WI38 (cell line): ENCODE measurements around the gene HBS1L.

ENCODE experiments used
- H3K4me3 ChIP-seq: 2 replicates; pipeline ENCODE4 v1.5.1; 2011; ENCODE audit warnings: low read depth, mild to moderate bottlenecking, control low read depth, low read length
- TF ChIP-seq, protein P1 (sequence below): IDR thresholded peaks from 2 replicates; pipeline ENCODE4 v1.5.1; 2012; ENCODE audit warnings: low read depth, mild to moderate bottlenecking, control low read depth, low read length

Gene HBS1L

DNA sequence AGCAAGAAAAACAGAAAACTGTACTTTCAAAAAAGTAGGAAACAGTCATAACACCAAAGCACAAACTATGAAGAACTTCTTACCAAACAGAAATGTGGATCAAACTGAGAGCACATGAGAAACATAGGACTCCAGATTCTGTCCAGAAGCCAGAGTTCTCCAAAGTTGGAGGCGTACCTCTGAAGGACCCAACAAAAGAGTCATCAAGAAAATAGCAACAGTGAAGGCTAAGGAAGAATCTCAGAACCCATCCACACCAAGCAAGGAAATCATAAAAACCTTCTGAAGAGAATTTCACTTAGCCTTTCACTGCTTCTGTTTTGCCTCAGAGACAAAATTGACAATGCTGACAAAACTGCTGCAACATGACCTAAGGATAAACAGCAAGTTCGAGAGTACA lies 29.4 kb downstream of the HBS1L start:
- no peak overlapping the region for H3K4me3 ChIP-seq
- TF ChIP-seq, protein P1, sequence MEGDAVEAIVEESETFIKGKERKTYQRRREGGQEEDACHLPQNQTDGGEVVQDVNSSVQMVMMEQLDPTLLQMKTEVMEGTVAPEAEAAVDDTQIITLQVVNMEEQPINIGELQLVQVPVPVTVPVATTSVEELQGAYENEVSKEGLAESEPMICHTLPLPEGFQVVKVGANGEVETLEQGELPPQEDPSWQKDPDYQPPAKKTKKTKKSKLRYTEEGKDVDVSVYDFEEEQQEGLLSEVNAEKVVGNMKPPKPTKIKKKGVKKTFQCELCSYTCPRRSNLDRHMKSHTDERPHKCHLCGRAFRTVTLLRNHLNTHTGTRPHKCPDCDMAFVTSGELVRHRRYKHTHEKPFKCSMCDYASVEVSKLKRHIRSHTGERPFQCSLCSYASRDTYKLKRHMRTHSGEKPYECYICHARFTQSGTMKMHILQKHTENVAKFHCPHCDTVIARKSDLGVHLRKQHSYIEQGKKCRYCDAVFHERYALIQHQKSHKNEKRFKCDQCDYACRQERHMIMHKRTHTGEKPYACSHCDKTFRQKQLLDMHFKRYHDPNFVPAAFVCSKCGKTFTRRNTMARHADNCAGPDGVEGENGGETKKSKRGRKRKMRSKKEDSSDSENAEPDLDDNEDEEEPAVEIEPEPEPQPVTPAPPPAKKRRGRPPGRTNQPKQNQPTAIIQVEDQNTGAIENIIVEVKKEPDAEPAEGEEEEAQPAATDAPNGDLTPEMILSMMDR, result no peak

DNA sequence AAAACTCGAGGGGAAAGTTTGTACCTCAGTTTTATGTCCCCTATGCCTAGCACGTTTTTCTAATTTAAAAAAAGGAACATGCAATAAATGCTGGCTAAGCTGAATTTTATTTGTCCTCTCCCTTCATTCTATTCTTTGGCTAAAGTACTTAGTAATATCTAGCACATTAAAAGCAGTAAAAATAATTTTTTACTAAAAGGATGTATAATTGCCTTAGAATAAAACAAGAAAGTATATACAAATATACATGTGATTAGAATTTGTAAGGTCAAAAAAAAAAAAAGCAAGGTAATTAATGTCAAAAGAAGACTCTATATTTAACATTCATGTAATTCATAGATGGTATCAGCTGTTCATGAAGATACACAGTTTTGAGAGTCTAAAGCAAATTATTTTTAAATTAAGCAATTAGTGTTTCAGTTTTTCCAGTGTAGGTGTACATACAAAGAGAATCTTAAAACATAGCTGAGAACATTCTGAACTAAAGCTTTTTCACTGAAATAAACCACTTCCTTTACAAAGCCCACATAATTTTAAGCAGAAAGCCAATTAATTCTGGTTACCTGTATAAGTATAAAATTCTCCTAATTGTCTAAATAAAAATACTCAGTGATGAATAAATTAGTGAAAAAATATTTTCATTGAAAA lies 32.4 kb downstream of the HBS1L start:
- no peak overlapping the region for H3K4me3 ChIP-seq
- TF ChIP-seq, protein P1, result no peak

DNA sequence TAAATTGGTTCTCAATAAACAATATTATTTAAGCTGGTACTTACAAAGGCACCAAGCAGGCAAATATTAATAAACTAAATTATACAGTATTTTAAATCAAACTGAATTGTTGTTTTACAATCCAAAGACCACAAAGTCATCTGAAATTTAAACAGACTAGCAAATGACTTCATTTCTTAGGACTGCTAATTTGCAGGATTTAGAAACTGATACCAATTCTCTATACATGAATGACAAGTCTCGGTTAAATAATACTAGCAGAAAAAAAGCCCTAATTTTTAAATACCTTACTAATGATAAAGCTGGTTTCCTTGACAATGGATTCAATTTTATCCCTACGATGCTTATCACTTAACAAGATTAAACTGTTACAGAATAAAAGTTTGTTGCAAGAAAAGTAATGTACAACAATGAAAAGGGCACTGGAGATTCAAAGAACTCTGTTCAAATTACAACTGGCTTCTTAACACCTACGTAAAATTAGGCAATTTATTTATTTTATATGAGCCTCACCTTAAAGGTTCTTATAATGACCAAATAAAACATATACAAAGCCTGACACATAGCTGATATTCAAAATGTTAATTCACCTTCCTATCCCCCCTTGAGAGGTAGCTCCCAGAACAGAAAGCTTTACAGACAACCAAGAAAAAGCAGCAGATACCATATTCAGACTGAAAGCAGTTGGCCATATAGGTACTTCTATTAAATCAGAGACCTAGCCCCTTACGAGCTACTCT lies 33.1 kb downstream of the HBS1L start:
- no peak overlapping the region for H3K4me3 ChIP-seq
- TF ChIP-seq, protein P1, result no peak

DNA sequence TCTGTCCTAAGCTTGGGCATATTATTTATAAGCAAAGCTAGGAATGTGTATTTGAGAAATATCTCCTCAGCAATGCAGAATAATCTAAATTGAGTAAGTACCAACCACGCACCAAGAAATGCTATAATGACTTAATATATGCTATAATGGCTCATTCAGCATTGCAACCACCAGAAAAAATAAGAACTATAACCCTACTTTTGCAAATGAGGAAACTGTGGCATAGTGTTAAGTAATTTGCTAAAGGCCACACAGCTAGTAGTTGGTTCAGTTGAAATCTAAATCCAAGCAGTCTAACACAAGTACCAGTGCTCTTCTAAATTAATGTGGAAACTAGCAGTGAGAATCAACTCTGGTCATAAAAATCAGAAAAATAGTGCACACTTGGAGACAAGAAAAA lies 35.7 kb downstream of the HBS1L start:
- TF ChIP-seq, protein P1, result no peak
- no peak overlapping the region for H3K4me3 ChIP-seq

DNA sequence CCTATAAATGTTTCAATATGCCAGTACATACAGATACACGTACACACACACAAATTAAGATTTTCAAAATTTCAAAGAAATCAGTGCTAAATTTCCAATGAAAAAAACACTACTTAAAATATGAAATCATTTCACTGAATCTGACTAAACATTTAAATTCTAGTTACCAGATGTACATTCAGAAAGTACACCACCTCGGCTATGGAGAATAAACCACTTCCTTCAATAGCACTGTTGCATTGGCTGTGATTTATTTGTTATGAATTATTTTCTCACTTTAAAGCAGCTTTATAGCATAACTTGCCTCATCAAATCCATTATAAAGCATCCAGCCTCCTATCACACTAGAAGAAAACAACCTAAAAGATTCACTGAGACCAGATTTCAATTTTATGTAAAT lies 36.6 kb downstream of the HBS1L start:
- no peak overlapping the region for H3K4me3 ChIP-seq
- TF ChIP-seq, protein P1, result no peak

DNA sequence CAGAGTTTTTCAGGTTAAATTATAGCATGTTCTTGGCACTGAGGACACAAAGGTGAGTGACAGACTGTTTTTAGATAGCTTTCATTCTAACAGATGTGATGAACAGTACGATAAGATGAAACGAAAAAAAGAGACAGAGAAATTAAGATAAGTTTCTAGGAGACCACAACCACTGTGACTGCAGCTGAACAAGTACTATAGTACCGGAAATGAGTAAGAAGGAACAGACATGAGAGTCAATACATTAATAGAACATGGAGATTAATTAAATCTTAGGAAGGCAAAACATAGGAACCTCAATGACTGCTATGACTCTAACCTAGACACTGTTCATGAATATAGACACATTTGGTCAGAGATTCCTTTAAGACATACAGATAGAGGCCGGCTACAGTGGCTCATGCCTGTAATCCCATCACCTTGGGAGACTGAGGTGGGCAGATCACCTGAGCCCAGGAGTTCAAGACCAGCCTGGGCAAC lies 40.2 kb downstream of the HBS1L start:
- H3K4me3 ChIP-seq, result no peak overlapping the region
- TF ChIP-seq, protein P1, result no peak

DNA sequence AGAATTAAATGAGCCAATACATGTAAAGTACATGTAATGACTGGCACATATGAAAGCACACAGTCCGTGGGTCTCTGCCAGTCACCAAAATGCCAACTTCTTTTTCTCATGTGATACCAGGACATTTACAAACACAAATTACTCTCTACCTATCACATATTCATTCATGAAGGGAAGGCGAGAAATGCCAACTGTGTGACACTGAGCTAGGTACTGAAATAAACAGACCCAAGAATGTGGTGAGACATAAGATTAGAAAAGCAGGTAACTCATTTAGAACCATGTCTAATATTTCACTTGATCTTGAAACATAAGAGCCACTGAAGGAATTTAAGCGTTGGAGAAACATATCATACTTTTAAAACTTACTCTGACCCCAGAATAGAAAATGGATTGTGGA lies 41.4 kb downstream of the HBS1L start:
- TF ChIP-seq, protein P1, result no peak
- no peak overlapping the region for H3K4me3 ChIP-seq
